ENCODE measurements around the gene ECT2L. TPM values are rescaled to one million over a fixed set of nuclear protein-coding genes. Genes with fewer than 3 reads are reported as not detected.

Gene ECT2L
- total RNA-seq, 1 donor from 2014 or later: 2.7 TPM

GRCh38 chr6:138914701-138915100 is 118.8 kb downstream of the ECT2L start:
- Mint-ChIP-seq H3K4me3 (ENCODE audit: unreplicated experiment) (no peak overlapping the region), H3K27ac (ENCODE audit: unreplicated experiment) (no peak overlapping the region), H3K9me3 (ENCODE audit: unreplicated experiment) (no peaks in the 10 kb centered on the region), H3K27me3 (ENCODE audit: unreplicated experiment) (peaks cover 2% of the 10 kb centered on the region), H3K36me3 (ENCODE audit: unreplicated experiment) (peaks cover 10% of the 10 kb centered on the region), H3K4me1 (ENCODE audit: low read depth, unreplicated experiment) (no peaks in the 10 kb centered on the region)
- no peak for TF ChIP-seq CTCF (IDR thresholded peaks at IDR 0.05; ENCODE audit: partially characterized antibody, unreplicated experiment)
- no peak for DNase-seq

- TF ChIP-seq CTCF (IDR thresholded peaks at IDR 0.05; ENCODE audit: partially characterized antibody, unreplicated experiment): no peak
- Mint-ChIP-seq H3K9me3 (ENCODE audit: unreplicated experiment) (no peaks in the 10 kb centered on the region), H3K36me3 (ENCODE audit: unreplicated experiment) (no peaks in the 10 kb centered on the region), H3K27ac (ENCODE audit: unreplicated experiment) (no peak overlapping the region), H3K4me3 (ENCODE audit: unreplicated experiment) (no peak overlapping the region), H3K27me3 (ENCODE audit: unreplicated experiment) (peaks cover 2% of the 10 kb centered on the region), H3K4me1 (ENCODE audit: low read depth, unreplicated experiment) (peaks cover 2% of the 10 kb centered on the region)
- no peak for DNase-seq
Observed at GRCh38 chr6:138920906-138921305, 125.0 kb downstream of the ECT2L start.

GRCh38 chr6:138923561-138923960 is 127.7 kb downstream of the ECT2L start:
- peaks cover 2% of the 10 kb centered on the region for H3K4me1 Mint-ChIP-seq (ENCODE audit: low read depth, unreplicated experiment)
- no peaks in the 10 kb centered on the region for H3K36me3 Mint-ChIP-seq (ENCODE audit: unreplicated experiment)
- no peak overlapping the region for H3K27ac Mint-ChIP-seq (ENCODE audit: unreplicated experiment)
- no peak for DNase-seq
- TF ChIP-seq CTCF (IDR thresholded peaks at IDR 0.05; ENCODE audit: partially characterized antibody, unreplicated experiment): no peak
- peaks cover 2% of the 10 kb centered on the region for H3K27me3 Mint-ChIP-seq (ENCODE audit: unreplicated experiment)
- H3K4me3 Mint-ChIP-seq (ENCODE audit: unreplicated experiment): no peak overlapping the region
- no peaks in the 10 kb centered on the region for H3K9me3 Mint-ChIP-seq (ENCODE audit: unreplicated experiment)

GRCh38 chr6:138925806-138926205 is 129.9 kb downstream of the ECT2L start:
- H3K9me3 Mint-ChIP-seq (ENCODE audit: unreplicated experiment): no peaks in the 10 kb centered on the region
- no peaks in the 10 kb centered on the region for H3K36me3 Mint-ChIP-seq (ENCODE audit: unreplicated experiment)
- no peak overlapping the region for H3K27ac Mint-ChIP-seq (ENCODE audit: unreplicated experiment)
- DNase-seq: no peak
- H3K27me3 Mint-ChIP-seq (ENCODE audit: unreplicated experiment): peaks cover 2% of the 10 kb centered on the region
- peaks cover 2% of the 10 kb centered on the region for H3K4me1 Mint-ChIP-seq (ENCODE audit: low read depth, unreplicated experiment)
- no peak for TF ChIP-seq CTCF (IDR thresholded peaks at IDR 0.05; ENCODE audit: partially characterized antibody, unreplicated experiment)
- no peak overlapping the region for H3K4me3 Mint-ChIP-seq (ENCODE audit: unreplicated experiment)

- Mint-ChIP-seq H3K36me3 (ENCODE audit: unreplicated experiment) (no peaks in the 10 kb centered on the region), H3K4me1 (ENCODE audit: low read depth, unreplicated experiment) (peaks cover 2% of the 10 kb centered on the region), H3K9me3 (ENCODE audit: unreplicated experiment) (no peaks in the 10 kb centered on the region), H3K27me3 (ENCODE audit: unreplicated experiment) (peaks cover 2% of the 10 kb centered on the region), H3K4me3 (ENCODE audit: unreplicated experiment) (no peak overlapping the region), H3K27ac (ENCODE audit: unreplicated experiment) (no peak overlapping the region)
- no peak for TF ChIP-seq CTCF (IDR thresholded peaks at IDR 0.05; ENCODE audit: partially characterized antibody, unreplicated experiment)
- no peak for DNase-seq
Observed at GRCh38 chr6:138926579-138926978, 130.7 kb downstream of the ECT2L start.

All from glutamatergic neuron (in vitro differentiated cells).